HEK293 (cell line): ENCODE data around the gene SLC5A10.

Source experiments
- ZBTB49 ChIP-seq: fragments of 450-650 bp; formaldehyde crosslinking; IDR thresholded peaks from 2 replicates; pipeline ENCODE4 v1.5.1; 2016; ENCODE audit warnings: missing biosample characterization, missing genetic modification characterization, low read depth
- ZNF148 ChIP-seq: fragments of 450-650 bp; formaldehyde crosslinking; IDR thresholded peaks from 2 replicates; pipeline ENCODE4 v1.5.0; 2017; ENCODE audit warnings: missing biosample characterization, missing genetic modification characterization, borderline replicate concordance
- ZNF202 ChIP-seq: fragments of 450-650 bp; formaldehyde crosslinking; IDR thresholded peaks from 2 replicates; pipeline ENCODE4 v1.5.1; 2016; ENCODE audit warnings: missing biosample characterization, missing genetic modification characterization, borderline replicate concordance
- ZNF239 ChIP-seq: fragments of 450-650 bp; formaldehyde crosslinking; IDR thresholded peaks from 2 replicates; pipeline ENCODE4 v1.5.1; 2016; ENCODE audit warnings: missing biosample characterization, missing genetic modification characterization
- ZNF274 ChIP-seq, 2 experiments: fragments of 200-500 bp in 1 of 2; fragments of 450-650 bp in 1 of 2; sonication (Bioruptor generic) in 1 of 2; formaldehyde crosslinking in 1 of 2; IDR thresholded peaks; 2 replicates each; pipeline versions ENCODE4 v1.5.1 to v1.6.1; 2014 to 2016; ENCODE audit warnings: borderline replicate concordance in 1 of 2, inconsistent platforms in 1 of 2, low read length in 1 of 2, missing biosample characterization in 1 of 2, missing genetic modification characterization in 1 of 2
- ZNF510 ChIP-seq: fragments of 450-650 bp; formaldehyde crosslinking; IDR thresholded peaks from 2 replicates; pipeline ENCODE4 v1.5.1; 2018; ENCODE audit warnings: mild to moderate bottlenecking, missing genetic modification characterization, missing biosample characterization; ENCODE audit not compliant: insufficient replicate concordance
- ZNF639 ChIP-seq: fragments of 450-650 bp; formaldehyde crosslinking; IDR thresholded peaks from 2 replicates; pipeline ENCODE4 v1.5.1; 2016; ENCODE audit warnings: missing biosample characterization, missing genetic modification characterization
- ZSCAN18 ChIP-seq: fragments of 450-650 bp; formaldehyde crosslinking; IDR thresholded peaks from 2 replicates; pipeline ENCODE4 v1.5.1; 2016; ENCODE audit warnings: missing biosample characterization, missing genetic modification characterization

GRCh38 chr17:18949566-18949965 lies 2.4 kb upstream of the SLC5A10 start:
- TF ChIP-seq ZSCAN18 (tag by site-specific recombination), result no peak
- TF ChIP-seq ZNF274 (IDR thresholded peaks at IDR 0.05; ENCODE audit: low read length), result no peak
- no peak for TF ChIP-seq ZNF274 (tag by site-specific recombination; IDR thresholded peaks at IDR 0.05; ENCODE audit: borderline replicate concordance)
- TF ChIP-seq ZNF148 (tag by site-specific recombination), result no peak
- TF ChIP-seq ZNF639, result no peak
- TF ChIP-seq ZNF202, result no peak
- no peak for TF ChIP-seq ZBTB49
- TF ChIP-seq ZNF510 (tag by site-specific recombination), result no peak
- no peak for TF ChIP-seq ZNF239 (tag by site-specific recombination)
